AG09319 (cell line): ENCODE data around the gene C1orf35.

Experiments
- DNase-seq: peaks from one replicate; pipeline ENCODE4 v3.0.0-alpha.2; 2010; ENCODE audit warnings: low read depth; ENCODE audit errors: extremely low read depth
- CTCF ChIP-seq: IDR thresholded peaks from 2 replicates; pipeline ENCODE4 v1.5.1; 2011; ENCODE audit warnings: low read depth, mild to moderate bottlenecking, inconsistent platforms, low read length, moderate library complexity

C1orf35 gene

DNA sequence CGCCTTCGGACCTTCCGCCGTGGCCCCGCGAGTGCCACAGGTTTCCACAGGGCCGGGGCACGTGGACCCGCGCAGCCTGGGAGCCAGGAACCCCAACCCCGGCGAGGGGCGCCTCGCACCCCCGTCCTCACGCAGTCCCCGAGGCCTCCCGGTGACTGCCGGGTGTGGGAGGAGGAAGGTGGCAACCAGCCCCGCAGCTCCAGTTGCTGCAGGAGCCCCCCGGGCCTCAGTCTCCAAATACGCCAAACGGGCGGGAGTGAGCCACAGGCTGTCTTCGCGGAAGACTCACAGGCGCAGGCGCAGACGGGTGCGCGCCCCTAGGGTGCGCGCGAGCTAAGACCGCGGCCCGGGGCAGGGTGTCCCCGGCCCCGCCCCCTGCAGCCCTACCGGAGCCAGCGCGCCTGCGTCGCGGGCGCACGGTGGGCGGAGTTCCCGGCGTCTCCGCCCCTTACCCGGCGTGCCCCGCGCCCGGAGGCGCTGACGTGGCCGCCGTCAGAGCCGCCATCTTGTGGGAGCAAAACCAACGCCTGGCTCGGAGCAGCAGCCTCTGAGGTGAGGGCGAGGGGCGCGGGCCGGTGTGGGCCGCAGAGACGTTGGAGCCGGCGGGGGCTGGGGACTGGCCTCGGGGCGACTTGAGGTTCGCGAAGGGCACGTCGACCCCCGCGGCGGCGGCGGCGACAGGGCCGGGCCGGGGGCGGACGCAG is 20.8 kb downstream of the C1orf35 start, which contains the start of gene ARF1:
Gene ARF1, plus strand, starts transcription at position 495 of the 704 bp plus-strand sequence. CDS start 14,407 bp downstream, outside the sequence.
- no peak for TF ChIP-seq CTCF
- DNase-seq, result peak; percentile 89

DNA sequence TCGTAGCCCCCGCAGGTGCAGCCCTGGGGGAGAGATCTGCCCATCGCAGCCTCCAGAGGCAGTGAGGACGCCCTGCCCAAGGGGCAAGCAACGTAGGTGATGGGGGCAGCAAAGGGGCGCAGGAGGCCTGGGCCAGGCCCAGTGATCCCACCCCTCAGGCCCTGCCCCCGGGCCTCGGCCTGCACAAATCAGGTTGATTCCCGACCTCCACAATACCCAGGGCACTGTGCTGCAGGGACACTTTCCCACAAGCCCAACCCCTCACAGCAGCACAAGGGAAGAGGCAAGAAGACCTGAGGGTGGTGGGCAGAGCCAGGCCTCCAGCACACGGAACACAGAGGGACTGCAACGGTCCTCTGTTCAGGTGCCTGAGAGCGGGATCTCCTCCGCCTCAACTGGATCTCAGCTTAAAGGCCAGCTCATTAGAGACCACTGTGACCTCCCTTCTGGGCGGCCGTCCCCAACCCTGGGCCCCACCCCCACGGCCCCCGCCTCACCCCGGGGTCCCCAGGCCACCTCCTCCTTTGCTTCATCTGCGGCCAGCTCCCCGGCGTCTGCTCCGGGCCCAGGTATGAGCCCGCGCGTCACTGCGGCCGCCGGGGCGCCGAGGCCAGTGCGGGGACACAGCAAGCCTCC is 21.4 kb downstream of the C1orf35 start:
- DNase-seq, result no peak
- no peak for TF ChIP-seq CTCF

DNA sequence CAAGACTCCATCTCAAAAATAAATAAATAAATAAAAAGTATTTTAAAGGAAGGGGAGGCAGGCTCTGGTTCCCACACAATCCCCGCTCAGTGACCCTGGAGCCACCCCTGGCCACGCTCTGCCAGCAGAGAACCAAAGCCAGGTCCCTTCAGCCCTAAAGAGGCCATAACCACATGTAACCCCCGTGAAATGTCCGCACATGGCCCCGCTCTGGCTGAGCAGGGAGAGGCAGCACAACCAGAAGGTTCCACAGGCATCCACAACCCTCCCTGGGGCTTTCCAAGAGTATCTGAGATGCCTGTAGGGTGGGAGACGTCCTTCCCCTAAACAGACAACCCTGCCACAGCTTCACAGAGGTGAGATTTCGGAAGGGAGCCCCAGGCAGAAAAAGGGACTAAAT is 22.0 kb downstream of the C1orf35 start:
- no peak for TF ChIP-seq CTCF
- DNase-seq, result no peak

- no peak for TF ChIP-seq CTCF
- DNase-seq, result no peak
These were observed 23.4 kb downstream of the C1orf35 start for GRCh38 chr1:228079601-228080263.

- DNase-seq, result no peak
- TF ChIP-seq CTCF, result no peak
These were observed 24.1 kb downstream of the C1orf35 start for GRCh38 chr1:228079013-228079412.

- DNase-seq, result no peak
- no peak for TF ChIP-seq CTCF
These were observed 25.4 kb downstream of the C1orf35 start for GRCh38 chr1:228077565-228078330.
